Measurements from ENCODE around the gene BANK1.

Gene BANK1

DNA sequence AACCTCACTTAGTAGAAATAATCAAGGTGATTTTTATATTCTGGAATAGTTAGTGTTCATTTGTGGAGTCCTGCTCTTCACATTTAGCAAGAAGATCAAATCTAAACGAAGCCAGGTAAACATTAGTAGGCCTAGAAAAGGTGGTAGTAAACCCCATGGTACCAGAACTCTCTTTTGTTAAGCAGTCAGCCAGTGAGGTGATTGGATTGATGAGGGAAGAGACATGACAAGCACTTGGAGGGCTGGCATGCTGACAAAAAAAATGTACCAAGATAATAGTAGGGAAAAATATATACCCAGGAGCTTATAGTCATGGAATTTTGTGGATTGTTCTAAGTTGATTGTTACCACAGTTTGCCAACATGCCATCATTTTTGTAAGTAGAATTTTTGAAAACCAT is 163.8 kb downstream of the BANK1 start:
- Histone ChIP-seq H3K27me3 (ENCODE audit: insufficient read depth, low read depth, severe bottlenecking) (no peaks in the 10 kb centered on the region), H3K36me3 (no peaks in the 10 kb centered on the region), H3K4me3 (ENCODE audit: low read depth, low read length) (no peak overlapping the region), H3K27ac (no peak overlapping the region), H3K9me3 (ENCODE audit: severe bottlenecking) (no peaks in the 10 kb centered on the region)
- TF ChIP-seq, protein P1, sequence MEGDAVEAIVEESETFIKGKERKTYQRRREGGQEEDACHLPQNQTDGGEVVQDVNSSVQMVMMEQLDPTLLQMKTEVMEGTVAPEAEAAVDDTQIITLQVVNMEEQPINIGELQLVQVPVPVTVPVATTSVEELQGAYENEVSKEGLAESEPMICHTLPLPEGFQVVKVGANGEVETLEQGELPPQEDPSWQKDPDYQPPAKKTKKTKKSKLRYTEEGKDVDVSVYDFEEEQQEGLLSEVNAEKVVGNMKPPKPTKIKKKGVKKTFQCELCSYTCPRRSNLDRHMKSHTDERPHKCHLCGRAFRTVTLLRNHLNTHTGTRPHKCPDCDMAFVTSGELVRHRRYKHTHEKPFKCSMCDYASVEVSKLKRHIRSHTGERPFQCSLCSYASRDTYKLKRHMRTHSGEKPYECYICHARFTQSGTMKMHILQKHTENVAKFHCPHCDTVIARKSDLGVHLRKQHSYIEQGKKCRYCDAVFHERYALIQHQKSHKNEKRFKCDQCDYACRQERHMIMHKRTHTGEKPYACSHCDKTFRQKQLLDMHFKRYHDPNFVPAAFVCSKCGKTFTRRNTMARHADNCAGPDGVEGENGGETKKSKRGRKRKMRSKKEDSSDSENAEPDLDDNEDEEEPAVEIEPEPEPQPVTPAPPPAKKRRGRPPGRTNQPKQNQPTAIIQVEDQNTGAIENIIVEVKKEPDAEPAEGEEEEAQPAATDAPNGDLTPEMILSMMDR (IDR thresholded peaks at IDR 0.05; ENCODE audit: low read depth, low read length), result no peak
- DNase-seq, result no peak

DNA sequence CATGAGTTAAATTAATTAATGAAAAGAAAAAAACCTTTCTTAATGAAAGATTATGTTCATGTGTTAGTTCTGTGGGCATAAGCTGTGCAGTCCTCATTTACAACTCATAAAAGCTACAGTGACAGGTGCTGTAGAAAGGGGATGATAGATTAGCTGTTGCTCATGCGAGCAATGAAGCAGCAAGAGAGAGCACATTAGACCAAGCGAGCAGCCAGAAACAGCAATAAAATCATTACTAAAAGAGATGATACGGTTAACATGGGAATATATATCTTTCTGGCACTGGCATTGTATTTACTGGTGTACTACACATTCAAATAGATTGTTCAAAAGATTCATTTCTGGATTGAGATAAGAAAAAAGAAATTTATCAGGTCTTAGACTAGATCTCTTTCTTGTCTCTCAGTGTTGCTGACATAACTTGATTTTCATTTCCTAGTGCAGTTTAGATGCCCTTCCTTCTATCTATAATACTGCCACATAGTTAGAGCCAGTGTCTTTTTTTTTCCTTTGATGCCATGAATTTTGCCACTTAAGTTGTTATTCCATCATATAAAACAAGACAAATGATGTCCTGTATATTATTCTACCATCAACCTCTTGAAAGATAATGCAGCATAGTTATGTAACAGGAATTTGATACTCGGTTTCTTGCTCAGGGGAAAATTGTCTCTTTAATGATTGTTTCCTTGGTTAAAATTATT is 164.6 kb downstream of the BANK1 start:
- Histone ChIP-seq H3K4me3 (ENCODE audit: low read depth, low read length) (no peak overlapping the region), H3K36me3 (no peaks in the 10 kb centered on the region), H3K27me3 (ENCODE audit: insufficient read depth, low read depth, severe bottlenecking) (no peaks in the 10 kb centered on the region), H3K9me3 (ENCODE audit: severe bottlenecking) (no peaks in the 10 kb centered on the region), H3K27ac (no peak overlapping the region)
- TF ChIP-seq, protein P1 (IDR thresholded peaks at IDR 0.05; ENCODE audit: low read depth, low read length), result no peak
- DNase-seq, result peak; percentile 15

DNA sequence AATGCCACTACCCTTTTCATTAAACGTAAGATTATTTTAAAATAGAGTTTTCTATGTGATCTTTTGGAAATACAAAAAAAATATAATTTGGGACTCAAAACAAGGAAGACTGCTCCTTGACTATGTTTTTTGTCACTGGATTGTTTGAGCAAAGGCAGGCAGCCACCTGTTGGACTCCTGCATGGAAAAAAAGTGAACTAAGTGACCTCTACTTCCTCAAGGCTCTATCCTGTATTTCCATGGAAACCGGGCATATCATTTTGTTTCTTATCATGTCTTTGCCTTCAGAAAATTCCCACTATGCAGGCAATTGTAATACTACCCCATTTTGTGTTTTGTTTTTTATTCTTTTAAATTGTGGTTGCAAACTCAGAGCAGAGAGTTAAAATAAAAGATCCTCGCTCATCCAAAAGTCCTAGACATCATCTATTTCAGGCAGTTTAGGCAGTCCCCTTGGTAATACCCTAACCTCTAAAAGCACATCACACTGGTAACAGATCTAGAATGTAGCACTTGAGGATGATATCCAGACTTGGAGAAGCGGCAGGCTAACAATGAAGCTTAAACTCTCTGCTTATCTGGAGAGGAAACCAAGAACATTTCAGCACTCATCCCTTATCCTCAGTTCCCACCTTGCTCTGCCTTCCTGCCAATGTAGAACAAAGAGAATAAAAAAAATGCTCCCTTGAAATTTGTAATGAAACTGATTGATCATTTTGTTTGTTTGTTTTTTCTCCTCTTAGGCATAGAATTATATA is 165.7 kb downstream of the BANK1 start:
- Histone ChIP-seq H3K9me3 (ENCODE audit: severe bottlenecking) (no peaks in the 10 kb centered on the region), H3K27me3 (ENCODE audit: insufficient read depth, low read depth, severe bottlenecking) (no peaks in the 10 kb centered on the region), H3K36me3 (no peaks in the 10 kb centered on the region), H3K4me3 (ENCODE audit: low read depth, low read length) (no peak overlapping the region), H3K27ac (no peak overlapping the region)
- TF ChIP-seq, protein P1 (IDR thresholded peaks at IDR 0.05; ENCODE audit: low read depth, low read length), result no peak
- DNase-seq, result no peak

DNA sequence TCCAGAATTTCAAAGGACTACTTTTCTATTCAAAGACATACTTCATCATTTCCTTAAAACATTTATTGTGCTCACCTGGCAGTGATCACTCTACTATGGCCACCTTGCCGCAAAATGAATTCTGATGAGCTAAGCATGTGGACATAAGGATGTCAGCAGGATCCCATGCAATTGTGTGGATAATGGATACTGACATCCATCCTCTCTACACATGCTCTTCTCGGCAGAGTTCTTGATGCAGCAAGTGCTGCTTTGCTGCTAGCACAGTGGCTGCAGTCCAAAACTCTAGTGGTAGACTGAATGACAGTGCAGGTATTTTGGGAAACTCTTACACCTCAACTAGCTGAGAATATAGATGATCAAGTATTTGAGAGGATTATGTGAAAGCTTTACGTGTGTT is 168.0 kb downstream of the BANK1 start:
- Histone ChIP-seq H3K36me3 (no peaks in the 10 kb centered on the region), H3K9me3 (ENCODE audit: severe bottlenecking) (no peaks in the 10 kb centered on the region), H3K4me3 (ENCODE audit: low read depth, low read length) (no peak overlapping the region), H3K27me3 (ENCODE audit: insufficient read depth, low read depth, severe bottlenecking) (no peaks in the 10 kb centered on the region), H3K27ac (no peak overlapping the region)
- TF ChIP-seq, protein P1 (IDR thresholded peaks at IDR 0.05; ENCODE audit: low read depth, low read length), result no peak
- no peak for DNase-seq

DNA sequence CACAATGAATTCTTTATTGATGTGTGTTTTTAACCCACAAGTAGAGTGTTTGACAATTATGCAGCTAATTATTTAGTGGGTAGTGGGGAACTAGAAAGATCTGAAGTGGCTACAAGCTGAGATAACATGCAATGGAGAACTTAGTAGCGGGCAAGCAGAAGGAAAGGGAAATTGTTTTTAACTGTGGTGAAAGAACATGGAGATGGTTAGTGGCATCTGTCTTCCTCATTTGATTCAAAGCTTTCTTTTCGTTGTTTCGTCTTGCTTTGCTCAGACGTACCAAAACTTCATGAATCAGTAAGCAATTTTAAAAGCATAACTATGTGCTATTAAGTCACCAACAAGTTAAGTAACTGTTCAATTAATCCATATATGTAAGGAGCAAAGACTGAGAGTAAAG is 169.9 kb downstream of the BANK1 start:
- DNase-seq, result no peak
- Histone ChIP-seq H3K9me3 (ENCODE audit: severe bottlenecking) (no peaks in the 10 kb centered on the region), H3K36me3 (no peaks in the 10 kb centered on the region), H3K4me3 (ENCODE audit: low read depth, low read length) (no peak overlapping the region), H3K27ac (no peak overlapping the region), H3K27me3 (ENCODE audit: insufficient read depth, low read depth, severe bottlenecking) (no peaks in the 10 kb centered on the region)
- TF ChIP-seq, protein P1 (IDR thresholded peaks at IDR 0.05; ENCODE audit: low read depth, low read length), result no peak

Measured in WERI-Rb-1 (cell line).